ENCODE results near the gene ZFP64. TPM values are rescaled to one million over a fixed set of nuclear protein-coding genes. Genes with fewer than 3 reads are reported as not detected.

The ZFP64 gene
- polyA plus RNA-seq, 1 experiment: 29.0 TPM

DNA sequence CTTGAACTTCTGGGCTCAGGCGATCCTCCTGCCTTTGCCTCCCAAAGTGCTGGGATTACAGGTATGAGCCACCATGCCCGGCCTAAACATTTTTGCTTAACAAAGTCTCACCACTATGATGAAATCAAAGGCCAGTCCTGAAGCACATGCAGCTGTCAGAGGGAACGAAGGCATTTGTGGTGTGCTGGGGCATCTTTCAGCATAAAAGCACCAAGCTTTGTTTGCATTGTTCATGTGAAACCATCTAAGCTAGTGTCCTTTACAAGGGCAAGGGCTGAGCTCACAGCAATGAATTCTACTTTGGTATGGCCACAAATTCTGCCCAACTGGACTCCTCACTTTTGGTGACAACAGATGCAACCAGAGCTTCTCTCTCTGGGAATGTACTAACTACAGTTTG, 66.8 kb downstream of the ZFP64 start:
- H3K27me3 ChIP-seq (ENCODE audit: control insufficient read depth, insufficient read depth, low read length): no peaks in the 10 kb centered on the region
- ChIA-PET POLR2A (no interaction called here), CTCF (interaction anchor here (0.8 kb wide), 1 partner anchor 16 kb away, joined by 4 read pairs; no protein-coding TSS in a partner anchor)
- H3K4me3 ChIP-seq (ENCODE audit: low read depth, low read length): no peak overlapping the region
- H3K36me3 ChIP-seq (ENCODE audit: control insufficient read depth, insufficient read depth, low read length): no peaks in the 10 kb centered on the region
- DNase-seq (ENCODE audit: low read depth): no peak
- TF ChIP-seq, protein P1, sequence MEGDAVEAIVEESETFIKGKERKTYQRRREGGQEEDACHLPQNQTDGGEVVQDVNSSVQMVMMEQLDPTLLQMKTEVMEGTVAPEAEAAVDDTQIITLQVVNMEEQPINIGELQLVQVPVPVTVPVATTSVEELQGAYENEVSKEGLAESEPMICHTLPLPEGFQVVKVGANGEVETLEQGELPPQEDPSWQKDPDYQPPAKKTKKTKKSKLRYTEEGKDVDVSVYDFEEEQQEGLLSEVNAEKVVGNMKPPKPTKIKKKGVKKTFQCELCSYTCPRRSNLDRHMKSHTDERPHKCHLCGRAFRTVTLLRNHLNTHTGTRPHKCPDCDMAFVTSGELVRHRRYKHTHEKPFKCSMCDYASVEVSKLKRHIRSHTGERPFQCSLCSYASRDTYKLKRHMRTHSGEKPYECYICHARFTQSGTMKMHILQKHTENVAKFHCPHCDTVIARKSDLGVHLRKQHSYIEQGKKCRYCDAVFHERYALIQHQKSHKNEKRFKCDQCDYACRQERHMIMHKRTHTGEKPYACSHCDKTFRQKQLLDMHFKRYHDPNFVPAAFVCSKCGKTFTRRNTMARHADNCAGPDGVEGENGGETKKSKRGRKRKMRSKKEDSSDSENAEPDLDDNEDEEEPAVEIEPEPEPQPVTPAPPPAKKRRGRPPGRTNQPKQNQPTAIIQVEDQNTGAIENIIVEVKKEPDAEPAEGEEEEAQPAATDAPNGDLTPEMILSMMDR (IDR thresholded peaks at IDR 0.05; ENCODE audit: insufficient read depth, low read depth, low read length): no peak

DNA sequence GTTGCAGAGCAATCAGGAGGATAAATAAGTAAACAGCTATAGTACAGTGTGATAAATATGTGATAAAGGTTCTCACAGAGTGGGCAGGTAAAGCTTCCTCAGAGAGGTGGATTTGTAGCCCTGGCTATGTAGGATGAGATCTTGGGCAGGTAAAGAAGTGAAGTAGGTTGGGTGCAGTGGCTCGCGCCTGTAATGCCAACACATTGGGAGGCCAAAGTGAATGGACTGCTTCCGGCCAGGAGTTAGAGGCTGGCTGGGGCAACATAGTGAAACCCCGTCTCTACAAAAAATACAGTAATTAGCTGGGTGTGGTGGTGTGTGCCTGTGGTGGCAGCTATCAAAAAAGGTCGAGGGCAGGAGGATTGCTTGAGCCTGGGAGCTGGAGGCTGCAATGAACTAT, 72.9 kb downstream of the ZFP64 start:
- CTCF ChIA-PET: interaction anchor here (2.6 kb wide), 1 partner anchor 10 kb away, joined by 25 read pairs; no protein-coding TSS in a partner anchor
- POLR2A ChIA-PET: no interaction called here
- no peaks in the 10 kb centered on the region for H3K36me3 ChIP-seq (ENCODE audit: control insufficient read depth, insufficient read depth, low read length)
- TF ChIP-seq, protein P1 (IDR thresholded peaks at IDR 0.05; ENCODE audit: insufficient read depth, low read depth, low read length): no peak
- no peak overlapping the region for H3K4me3 ChIP-seq (ENCODE audit: low read depth, low read length)
- DNase-seq (ENCODE audit: low read depth): no peak
- H3K27me3 ChIP-seq (ENCODE audit: control insufficient read depth, insufficient read depth, low read length): no peaks in the 10 kb centered on the region

DNA sequence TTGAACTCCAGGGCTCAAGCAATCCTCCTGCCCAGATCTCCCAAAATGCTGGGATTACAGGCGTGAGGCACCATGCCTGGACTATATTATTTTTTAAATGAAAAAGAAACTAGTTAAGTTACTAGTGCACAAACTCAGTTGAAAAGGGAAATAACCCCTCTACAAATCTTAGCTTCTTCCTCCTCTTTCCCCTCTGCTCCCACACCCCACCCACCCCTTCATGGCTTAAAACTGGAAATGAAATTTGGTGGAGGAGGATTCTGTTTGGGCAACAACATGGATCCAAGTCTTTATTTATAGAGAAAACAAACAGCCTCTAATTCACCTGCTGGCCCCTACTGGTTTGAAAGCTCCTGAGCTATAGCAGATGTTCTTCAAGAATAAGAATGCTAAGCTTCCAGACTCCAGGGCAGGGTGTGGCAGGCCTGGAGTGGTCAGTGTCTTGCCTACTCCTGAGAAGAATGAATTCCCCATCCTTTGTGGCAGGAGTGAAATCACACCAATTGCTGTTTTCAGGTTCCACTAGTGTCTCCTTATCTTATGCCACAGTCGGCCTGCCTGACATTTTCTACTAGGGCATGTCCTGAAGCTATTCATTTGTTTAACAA, 73.5 kb downstream of the ZFP64 start:
- POLR2A ChIA-PET: no interaction called here
- TF ChIP-seq, protein P1 (IDR thresholded peaks at IDR 0.05; ENCODE audit: insufficient read depth, low read depth, low read length): no peak
- Histone ChIP-seq H3K4me3 (ENCODE audit: low read depth, low read length) (no peak overlapping the region), H3K36me3 (ENCODE audit: control insufficient read depth, insufficient read depth, low read length) (no peaks in the 10 kb centered on the region), H3K27me3 (ENCODE audit: control insufficient read depth, insufficient read depth, low read length) (no peaks in the 10 kb centered on the region)
- CTCF ChIA-PET: interaction anchor here (0.9 to 2.6 kb wide), 3 partner anchors 10 to 34 kb away, joined by 3 to 25 read pairs (median 3); no protein-coding TSS in a partner anchor
- DNase-seq (ENCODE audit: low read depth): no peak

DNA sequence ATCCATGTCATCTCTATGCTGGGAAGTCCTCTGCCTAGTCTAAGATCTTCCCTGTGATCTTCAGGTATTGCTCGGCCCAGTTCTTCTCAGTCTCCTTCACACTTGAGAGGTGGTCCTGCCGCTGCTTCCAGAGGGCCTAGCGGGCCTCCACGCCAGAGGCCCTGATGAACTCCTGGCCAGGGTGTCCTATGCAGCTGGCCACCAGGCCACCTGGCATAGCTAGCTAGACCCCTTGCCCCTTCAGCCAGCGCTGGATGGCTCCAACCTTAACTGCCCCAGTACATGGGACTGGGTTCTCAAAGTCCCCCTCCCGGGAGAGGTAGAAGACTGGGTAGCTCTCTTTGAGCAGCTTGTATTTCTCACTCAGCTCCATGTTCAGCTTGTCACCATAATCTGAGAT, 81.1 kb downstream of the ZFP64 start:
- CTCF ChIA-PET: interaction anchor here (1.0 to 1.3 kb wide), 2 partner anchors 18 to 21 kb away, joined by 3 to 4 read pairs; no protein-coding TSS in a partner anchor

More for the DNA sequence above, 81.1 kb downstream of the ZFP64 start:
- H3K4me3 ChIP-seq (ENCODE audit: low read depth, low read length): no peak overlapping the region
- DNase-seq (ENCODE audit: low read depth): no peak
- H3K36me3 ChIP-seq (ENCODE audit: control insufficient read depth, insufficient read depth, low read length): no peaks in the 10 kb centered on the region
- POLR2A ChIA-PET: no interaction called here
- TF ChIP-seq, protein P1 (IDR thresholded peaks at IDR 0.05; ENCODE audit: insufficient read depth, low read depth, low read length): no peak
- no peaks in the 10 kb centered on the region for H3K27me3 ChIP-seq (ENCODE audit: control insufficient read depth, insufficient read depth, low read length)
